ENCODE results near the gene SCN4A. TPM values are rescaled to one million over a fixed set of nuclear protein-coding genes. Genes with fewer than 3 reads are reported as not detected.
"Not testable (repeated sequence)": the region's sequence is repeated elsewhere in the genome, so short reads cannot be mapped to it uniquely, and the experiment has no call there.

The SCN4A gene
- polyA plus RNA-seq, 3 donors: 0.83 to 1.3 (median 1.2) TPM

GRCh38 chr17:63907161-63907778 is 65.4 kb downstream of the SCN4A start:
- DNase-seq (ENCODE audit: extremely low read depth in 1 of 11, low read depth in 9 of 11, low spot score in 4 of 11): not testable (repeated sequence)

DNA sequence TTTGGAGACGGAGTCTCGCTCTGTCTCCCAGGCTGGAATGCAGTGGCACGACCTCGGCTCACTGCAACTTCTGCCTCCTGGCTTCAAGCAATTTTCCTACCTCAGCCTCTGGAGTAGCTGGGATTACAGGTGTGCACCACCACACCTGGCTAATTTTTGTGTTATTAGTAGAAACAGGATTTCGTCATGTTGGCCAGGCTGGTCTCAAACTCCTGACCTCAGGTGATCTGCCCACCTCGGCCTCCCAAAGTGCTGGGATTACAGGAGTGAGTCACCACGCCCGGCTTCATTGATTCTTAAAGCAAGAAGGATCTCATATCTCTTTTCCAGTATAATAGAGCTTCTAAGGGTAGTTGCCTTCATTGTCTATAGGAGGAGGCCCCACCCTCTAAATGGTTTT is 67.9 kb downstream of the SCN4A start:
- not testable (repeated sequence) for DNase-seq (ENCODE audit: extremely low read depth in 1 of 11, low read depth in 9 of 11, low spot score in 4 of 11)

GRCh38 chr17:63903787-63904201 is 68.9 kb downstream of the SCN4A start:
- not testable (repeated sequence) for DNase-seq (ENCODE audit: extremely low read depth in 1 of 11, low read depth in 9 of 11, low spot score in 4 of 11)

DNA sequence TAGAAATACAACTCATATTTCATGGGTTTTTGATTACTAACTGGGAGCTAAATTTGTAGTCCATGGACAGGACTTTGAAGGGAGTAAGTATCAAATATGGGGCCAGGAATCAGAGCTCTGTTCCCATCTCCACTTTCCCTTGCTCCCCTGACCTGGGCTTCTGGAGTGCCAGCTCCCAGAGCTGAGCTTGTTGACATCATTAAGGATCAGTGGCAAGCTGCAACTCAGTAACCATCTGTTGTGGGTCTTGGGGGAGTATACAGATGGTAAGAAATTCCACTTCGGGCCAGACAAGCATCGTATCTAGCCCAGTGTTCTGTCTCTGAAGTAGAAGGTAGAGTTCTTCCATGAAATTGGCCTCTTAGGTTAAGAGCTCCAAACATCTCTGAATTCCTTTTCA is 70.7 kb downstream of the SCN4A start:
- DNase-seq (ENCODE audit: extremely low read depth in 1 of 11, low read depth in 9 of 11, low spot score in 4 of 11): not testable (repeated sequence)

- DNase-seq (ENCODE audit: extremely low read depth in 1 of 11, low read depth in 9 of 11, low spot score in 4 of 11): not testable (repeated sequence)
Observed at GRCh38 chr17:63898899-63899798, 73.6 kb downstream of the SCN4A start.

DNA sequence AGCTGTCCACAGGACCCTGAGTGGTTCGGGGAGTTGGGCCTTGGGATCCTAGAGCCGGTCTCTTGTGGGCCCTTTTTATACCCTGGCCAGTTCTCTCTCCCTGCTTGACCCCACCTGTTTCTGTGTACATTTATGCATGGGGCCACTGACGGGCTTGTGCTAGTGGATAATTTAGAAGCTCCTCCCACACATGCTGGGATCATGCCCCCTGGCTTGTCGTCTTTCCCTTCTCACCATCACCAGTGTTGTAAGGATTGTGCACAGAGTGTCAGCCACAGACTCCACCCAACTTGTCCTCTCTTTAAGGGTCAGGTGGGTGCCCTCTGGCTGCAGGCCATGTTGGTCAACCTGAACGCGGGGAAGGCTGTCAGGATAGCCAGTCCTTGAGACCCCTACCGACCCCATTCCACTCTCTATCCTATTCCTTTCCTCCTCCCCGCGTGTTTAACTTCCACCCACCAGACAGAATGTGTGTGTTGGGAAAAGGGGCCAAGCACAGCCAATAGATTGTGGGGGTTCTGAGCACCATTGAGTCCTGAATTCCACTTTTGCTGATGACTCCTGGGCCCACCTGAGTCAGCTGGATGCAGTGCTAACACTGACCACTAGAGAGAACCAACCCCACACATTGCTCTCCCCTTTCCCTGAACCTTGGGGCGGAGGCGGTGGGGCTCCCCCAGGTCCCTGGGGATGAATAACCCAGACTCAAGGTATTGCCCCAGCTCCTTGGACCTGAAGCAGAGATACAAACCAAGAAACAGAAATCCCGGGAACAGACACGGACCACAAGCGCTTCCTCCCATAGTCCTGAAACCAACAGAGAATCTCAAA is 76.0 kb downstream of the SCN4A start, which contains the start of gene CSH1:
TSS of gene CSH1 (minus strand) at position 51 of the 831 bp plus-strand sequence. CDS start 63 bp downstream, outside the sequence.
- DNase-seq (ENCODE audit: extremely low read depth in 1 of 11, low read depth in 9 of 11, low spot score in 4 of 11): not testable (repeated sequence)

DNA sequence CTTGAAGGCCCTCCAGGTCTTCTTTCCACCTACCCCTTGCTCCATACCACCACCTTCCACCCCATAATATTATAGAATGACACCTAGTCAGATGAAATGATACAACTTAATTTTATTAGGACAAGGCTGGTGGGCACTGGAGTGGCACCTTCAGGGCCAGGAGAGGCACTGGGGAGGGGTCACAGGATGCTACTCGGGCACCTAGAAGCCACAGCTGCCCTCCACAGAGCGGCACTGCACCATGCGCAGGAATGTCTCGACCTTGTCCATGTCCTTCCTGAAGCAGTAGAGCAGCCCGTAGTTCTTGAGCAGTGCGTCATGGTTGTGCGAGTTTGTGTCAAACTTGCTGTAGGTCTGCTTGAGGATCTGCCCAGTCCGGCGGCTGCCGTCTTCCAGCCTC is 77.9 kb downstream of the SCN4A start:
- not testable (repeated sequence) for DNase-seq (ENCODE audit: extremely low read depth in 1 of 11, low read depth in 9 of 11, low spot score in 4 of 11)

GRCh38 chr17:63894021-63894420 is 78.7 kb downstream of the SCN4A start:
- not testable (repeated sequence) for DNase-seq (ENCODE audit: extremely low read depth in 1 of 11, low read depth in 9 of 11, low spot score in 4 of 11)

GRCh38 chr17:63892316-63893037 is 80.2 kb downstream of the SCN4A start:
- not testable (repeated sequence) for DNase-seq (ENCODE audit: extremely low read depth in 1 of 11, low read depth in 9 of 11, low spot score in 4 of 11)

DNA sequence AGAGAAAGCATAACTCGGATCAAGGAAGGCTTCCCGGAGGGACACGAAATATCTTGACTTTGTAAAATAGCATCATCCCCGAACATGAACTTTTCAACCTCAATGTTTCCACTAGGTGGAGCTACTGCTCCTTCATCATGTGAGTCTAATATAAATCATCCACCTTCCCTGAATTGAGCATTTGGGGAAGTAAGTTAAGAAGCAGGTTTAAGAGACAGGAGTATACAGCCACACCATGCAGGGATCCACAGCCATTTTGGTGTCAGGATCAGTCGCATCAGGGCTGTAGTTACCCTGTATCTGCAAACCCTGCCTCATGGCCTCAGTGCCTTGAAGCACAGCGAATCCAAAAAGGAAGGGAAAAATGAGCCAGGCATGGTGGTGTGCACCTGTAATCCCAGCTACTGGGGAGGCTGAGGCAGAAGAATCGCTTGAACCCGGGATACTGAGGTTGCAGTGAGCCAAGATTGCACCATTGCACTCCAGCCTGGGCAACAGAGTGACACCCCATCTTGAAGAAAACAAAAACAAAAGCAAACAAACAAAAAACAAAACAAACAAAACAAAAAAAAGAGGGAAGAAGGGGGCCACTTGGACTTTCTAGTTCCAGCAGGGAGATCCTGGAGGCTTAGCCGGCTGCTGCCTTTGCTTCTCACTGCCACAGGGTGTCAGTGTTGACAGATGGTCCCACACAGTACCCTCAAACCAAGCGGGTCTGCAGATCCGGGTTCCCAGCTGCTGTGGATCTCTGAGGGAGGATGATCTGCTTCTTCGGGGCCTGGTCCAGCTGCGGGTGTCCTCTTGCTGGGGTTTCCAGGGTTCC is 83.5 kb downstream of the SCN4A start:
- DNase-seq (ENCODE audit: extremely low read depth in 1 of 11, low read depth in 9 of 11, low spot score in 4 of 11): peak in 4 of 11 donors; percentile 13 to 20 (median 18)

Other genes starting within 250 kb of the SCN4A start
- gene STRADA, start 231.1 kb downstream of the SCN4A start, polyA plus RNA-seq (ENCODE audit: insufficient read length in 3 of 3): 10 to 100 TPM; 46.1 to 73.6 (median 48.7) TPM
- gene CCDC47, start 199.3 kb downstream of the SCN4A start, polyA plus RNA-seq (ENCODE audit: insufficient read length in 3 of 3): 100 to 1,000 TPM; 103 to 120 (median 109) TPM
- gene DDX42, start 198.7 kb downstream of the SCN4A start, polyA plus RNA-seq (ENCODE audit: insufficient read length in 3 of 3): 100 to 1,000 TPM; 169 to 205 (median 197) TPM
- 100 to 1,000 TPM; 175 to 204 (median 203) TPM for gene PSMC5, start 145.5 kb downstream of the SCN4A start, polyA plus RNA-seq (ENCODE audit: insufficient read length in 3 of 3)
- 10 to 100 TPM; 62.6 to 81.3 (median 68.4) TPM for gene FTSJ3, start 145.3 kb downstream of the SCN4A start, polyA plus RNA-seq (ENCODE audit: insufficient read length in 3 of 3)
- 10 to 100 TPM; 50.3 to 63.5 (median 61.8) TPM for gene SMARCD2, start 130.2 kb downstream of the SCN4A start, polyA plus RNA-seq (ENCODE audit: insufficient read length in 3 of 3)
- 1 to 10 TPM in 1 of 3 donors, under 1 TPM in 2; 0.19 to 2.9 (median 0.33) TPM for gene CSH2, start 99.2 kb downstream of the SCN4A start, polyA plus RNA-seq (ENCODE audit: insufficient read length in 3 of 3)
- gene GH2, start 91.0 kb downstream of the SCN4A start, polyA plus RNA-seq (ENCODE audit: insufficient read length in 3 of 3): not detected
- 1 to 10 TPM in 1 of 3 donors, under 1 TPM in 1, not detected in 1; 0.83 to 3.7 TPM for gene CSH1, start 76.3 kb downstream of the SCN4A start, polyA plus RNA-seq (ENCODE audit: insufficient read length in 3 of 3)
- gene CSHL1, start 61.7 kb downstream of the SCN4A start, polyA plus RNA-seq (ENCODE audit: insufficient read length in 3 of 3): not detected
- under 1 TPM in 1 of 3 donors, not detected in 2; 0.24 TPM for gene GH1, start 54.1 kb downstream of the SCN4A start, polyA plus RNA-seq (ENCODE audit: insufficient read length in 3 of 3)
- gene CD79B, start 40.6 kb downstream of the SCN4A start, polyA plus RNA-seq (ENCODE audit: insufficient read length in 3 of 3): 1 to 10 TPM; 2.1 to 4.1 (median 3.1) TPM
- 1 to 10 TPM; 2.7 to 4.1 (median 3.9) TPM for gene PRR29, start 25.4 kb upstream of the SCN4A start, polyA plus RNA-seq (ENCODE audit: insufficient read length in 3 of 3)
- 10 to 100 TPM; 23.0 to 30.0 (median 28.7) TPM for gene ICAM2, start 47.7 kb upstream of the SCN4A start, polyA plus RNA-seq (ENCODE audit: insufficient read length in 3 of 3)
- 1 to 10 TPM; 8.3 to 9.7 (median 8.6) TPM for gene ERN1, start 157.2 kb upstream of the SCN4A start, polyA plus RNA-seq (ENCODE audit: insufficient read length in 3 of 3)